HepG2 (cell line): ENCODE data around the gene RMI2. TPM values are rescaled to one million over a fixed set of nuclear protein-coding genes. Genes with fewer than 3 reads are reported as not detected.
A peak's percentile ranks its signal among the peaks of the same experiment; 100 is the strongest.

Experiments
- DMAP1 ChIP-seq: IDR thresholded peaks from 2 replicates; pipeline ENCODE4 v1.6.1; 2016
- HMG20B ChIP-seq: conservative IDR thresholded peaks from 2 replicates; pipeline ENCODE4 v1.6.1; 2016; ENCODE audit warnings: missing genetic modification reagents, missing compliant biosample characterization
- ISX ChIP-seq: sonication (generic); formaldehyde crosslinking; conservative IDR thresholded peaks from 2 replicates; pipeline ENCODE4 v1.5.0; 2020; ENCODE audit warnings: missing genetic modification reagents
- NCOA2 ChIP-seq: sonication (generic); formaldehyde crosslinking; IDR thresholded peaks from 2 replicates; pipeline ENCODE4 v1.8.0; 2022; ENCODE audit warnings: inconsistent platforms
- NFIB ChIP-seq: sonication (generic); formaldehyde crosslinking; IDR thresholded peaks from 2 replicates; pipeline ENCODE4 v1.9.0; 2021; ENCODE audit warnings: missing genetic modification reagents, mild to moderate bottlenecking, borderline replicate concordance
- PATZ1 ChIP-seq: sonication (generic); formaldehyde crosslinking; IDR thresholded peaks from 2 replicates; pipeline ENCODE4 v1.4.0; 2020; ENCODE audit warnings: missing genetic modification reagents
- POLR2AphosphoS2 ChIP-seq: IDR thresholded peaks from 2 replicates; pipeline ENCODE4 v1.6.1; 2011; ENCODE audit warnings: low read depth, low read length, improper control_type of control experiment
- RELA ChIP-seq: sonication (generic); formaldehyde crosslinking; IDR thresholded peaks from 2 replicates; pipeline ENCODE4 v1.4.0; 2020; ENCODE audit warnings: missing genetic modification reagents
- RFX5 ChIP-seq: IDR thresholded peaks from 2 replicates; pipeline ENCODE4 v1.6.1; 2011; ENCODE audit warnings: low read depth, low read length, improper control_type of control experiment
- SRF ChIP-seq: IDR thresholded peaks from 2 replicates; pipeline ENCODE4 v1.6.1; 2011; ENCODE audit warnings: mild to moderate bottlenecking, low read depth, low read length, moderate library complexity
- TBX2 ChIP-seq: sonication (generic); formaldehyde crosslinking; IDR thresholded peaks from 2 replicates; pipeline ENCODE4 v1.5.0; 2020; ENCODE audit warnings: missing genetic modification reagents, mild to moderate bottlenecking, borderline replicate concordance
- ZNF136 ChIP-seq: sonication (generic); formaldehyde crosslinking; IDR thresholded peaks from 2 replicates; pipeline ENCODE4 v1.8.1; 2022; ENCODE audit warnings: low read depth, mild to moderate bottlenecking, moderate library complexity, missing genetic modification reagents
- ZNF18 ChIP-seq: sonication (generic); formaldehyde crosslinking; IDR thresholded peaks from 2 replicates; pipeline ENCODE4 v1.8.0; 2022; ENCODE audit warnings: mild to moderate bottlenecking, missing genetic modification reagents; ENCODE audit not compliant: insufficient replicate concordance
- ZNF264 ChIP-seq: sonication (generic); formaldehyde crosslinking; IDR thresholded peaks from 2 replicates; pipeline ENCODE4 v1.4.0; 2020; ENCODE audit warnings: missing genetic modification reagents
- ZNF280D ChIP-seq: sonication (generic); formaldehyde crosslinking; IDR thresholded peaks from 2 replicates; pipeline ENCODE4 v1.5.1; 2020; ENCODE audit warnings: mild to moderate bottlenecking, missing genetic modification reagents
- polyA plus RNA-seq, 8 experiments: library from polyadenylated mRNA; depleted of rRNA in 3 of 8; stranded (reverse) in 7 of 8; unstranded in 1 of 8; fragments of >200 nt; fragmentation: Illumina TruSeq in 4 of 8; extraction: Trizol in 4 of 8; gene quantifications; 2 replicates each; pipeline versions ENCODE4 v1.2.1 to v1.2.3, GENCODE V29; 2011 to 2016; ENCODE audit warnings: low read depth in 4 of 8, missing spikeins in 1 of 8, mixed read lengths in 1 of 8; ENCODE audit not compliant: insufficient read depth in 1 of 8
- total RNA-seq, 5 experiments: library from RNA; depleted of rRNA; stranded (reverse); fragments of >200 nt; fragmentation: Illumina TruSeq; extraction: Trizol; gene quantifications; 2 replicates each; pipeline ENCODE4 v1.2.3, GENCODE V29; 2016; ENCODE audit warnings: low read depth in 1 of 5
- TF ChIP-seq, protein P1 (sequence below): sonication (generic); formaldehyde crosslinking; conservative IDR thresholded peaks from 2 replicates; pipeline ENCODE4 v1.5.0; 2020; ENCODE audit warnings: missing genetic modification reagents
- TF ChIP-seq, protein P2 (sequence below): sonication (generic); formaldehyde crosslinking; IDR thresholded peaks from 2 replicates; pipeline ENCODE4 v1.4.0; 2020; ENCODE audit warnings: missing genetic modification reagents, borderline replicate concordance

The RMI2 gene
- total and polyA plus RNA-seq, 2 of the 13 experiments (the other 11 are each of a cell fraction or from before 2014, with no cell fraction given), result 24.5 to 55.7 TPM

- TF ChIP-seq TBX2 (CRISPR knock-in tag) (peak; percentile 49; the same call in 1 of the 2 replicates), ZNF18 (CRISPR knock-in tag) (no peak), NFIB (no peak), ZNF136 (CRISPR knock-in tag) (0 out of 2 replicates have a peak, but pooled peaks have one; percentile 52), RFX5 (no peak), SRF (no peak), PATZ1 (CRISPR knock-in tag) (0 out of 2 replicates have a peak, but pooled peaks have one; percentile 30), POLR2AphosphoS2 (no peak), ZNF280D (CRISPR knock-in tag) (peak; percentile 30; the same call in 1 of the 2 replicates), ZNF264 (CRISPR knock-in tag) (peak; percentile 59), HMG20B (no peak), NCOA2 (CRISPR knock-in tag) (peak; percentile 35; the same call in 1 of the 2 replicates), RELA (CRISPR knock-in tag) (peak; percentile 99; the same call in 1 of the 2 replicates), ISX (CRISPR knock-in tag) (no peak), DMAP1 (no peak)
- TF ChIP-seq, protein P1, sequence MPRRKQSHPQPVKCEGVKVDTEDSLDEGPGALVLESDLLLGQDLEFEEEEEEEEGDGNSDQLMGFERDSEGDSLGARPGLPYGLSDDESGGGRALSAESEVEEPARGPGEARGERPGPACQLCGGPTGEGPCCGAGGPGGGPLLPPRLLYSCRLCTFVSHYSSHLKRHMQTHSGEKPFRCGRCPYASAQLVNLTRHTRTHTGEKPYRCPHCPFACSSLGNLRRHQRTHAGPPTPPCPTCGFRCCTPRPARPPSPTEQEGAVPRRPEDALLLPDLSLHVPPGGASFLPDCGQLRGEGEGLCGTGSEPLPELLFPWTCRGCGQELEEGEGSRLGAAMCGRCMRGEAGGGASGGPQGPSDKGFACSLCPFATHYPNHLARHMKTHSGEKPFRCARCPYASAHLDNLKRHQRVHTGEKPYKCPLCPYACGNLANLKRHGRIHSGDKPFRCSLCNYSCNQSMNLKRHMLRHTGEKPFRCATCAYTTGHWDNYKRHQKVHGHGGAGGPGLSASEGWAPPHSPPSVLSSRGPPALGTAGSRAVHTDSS (CRISPR knock-in tag), result no peak
- TF ChIP-seq, protein P2, sequence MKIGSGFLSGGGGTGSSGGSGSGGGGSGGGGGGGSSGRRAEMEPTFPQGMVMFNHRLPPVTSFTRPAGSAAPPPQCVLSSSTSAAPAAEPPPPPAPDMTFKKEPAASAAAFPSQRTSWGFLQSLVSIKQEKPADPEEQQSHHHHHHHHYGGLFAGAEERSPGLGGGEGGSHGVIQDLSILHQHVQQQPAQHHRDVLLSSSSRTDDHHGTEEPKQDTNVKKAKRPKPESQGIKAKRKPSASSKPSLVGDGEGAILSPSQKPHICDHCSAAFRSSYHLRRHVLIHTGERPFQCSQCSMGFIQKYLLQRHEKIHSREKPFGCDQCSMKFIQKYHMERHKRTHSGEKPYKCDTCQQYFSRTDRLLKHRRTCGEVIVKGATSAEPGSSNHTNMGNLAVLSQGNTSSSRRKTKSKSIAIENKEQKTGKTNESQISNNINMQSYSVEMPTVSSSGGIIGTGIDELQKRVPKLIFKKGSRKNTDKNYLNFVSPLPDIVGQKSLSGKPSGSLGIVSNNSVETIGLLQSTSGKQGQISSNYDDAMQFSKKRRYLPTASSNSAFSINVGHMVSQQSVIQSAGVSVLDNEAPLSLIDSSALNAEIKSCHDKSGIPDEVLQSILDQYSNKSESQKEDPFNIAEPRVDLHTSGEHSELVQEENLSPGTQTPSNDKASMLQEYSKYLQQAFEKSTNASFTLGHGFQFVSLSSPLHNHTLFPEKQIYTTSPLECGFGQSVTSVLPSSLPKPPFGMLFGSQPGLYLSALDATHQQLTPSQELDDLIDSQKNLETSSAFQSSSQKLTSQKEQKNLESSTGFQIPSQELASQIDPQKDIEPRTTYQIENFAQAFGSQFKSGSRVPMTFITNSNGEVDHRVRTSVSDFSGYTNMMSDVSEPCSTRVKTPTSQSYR (CRISPR knock-in tag), result peak; percentile 80
These were observed 25.0 kb downstream of the RMI2 start (continued) for GRCh38 chr16:11370084-11370931.
